Testis (tissue), 3 donors: ENCODE results near the gene C16orf78. TPM values are rescaled to one million over a fixed set of nuclear protein-coding genes. Genes with fewer than 3 reads are reported as not detected.

Experiments used
- DNase-seq: peaks from one replicate; pipeline ENCODE4 v3.0.0-alpha.2; 2019
- H3K27ac ChIP-seq, 2 donors: fragments of 200-600 bp; sonication (generic); one replicate each; pipeline ENCODE4 v1.5.1; 2019
- H3K27me3 ChIP-seq: fragments of 200-600 bp; sonication (generic); one replicate; pipeline ENCODE4 v1.5.1; 2019
- H3K36me3 ChIP-seq: fragments of 200-600 bp; sonication (generic); one replicate; pipeline ENCODE4 v1.5.1; 2017; ENCODE audit warnings: low read depth; ENCODE audit errors: missing control alignments
- H3K4me1 ChIP-seq: fragments of 200-600 bp; sonication (generic); one replicate; pipeline ENCODE4 v1.5.1; 2019
- H3K4me3 ChIP-seq, 2 donors: fragments of 200-600 bp; sonication (generic); one replicate each; pipeline ENCODE4 v1.5.1; 2017 to 2019
- H3K9me3 ChIP-seq: fragments of 200-600 bp; sonication (generic); one replicate; pipeline ENCODE4 v1.5.1; 2017
- CTCF ChIP-seq, 3 experiments: fragments of 450-650 bp in 2 of 3; fragments of 200-600 bp in 1 of 3; sonication (generic) in 1 of 3; IDR thresholded peaks; one replicate each; pipeline ENCODE4 v1.5.1; 2016 to 2019; ENCODE audit warnings: antibody characterized with exemption in 3 of 3, mild to moderate bottlenecking in 2 of 3, moderate library complexity in 1 of 3
- POLR2A ChIP-seq: fragments of 450-650 bp; IDR thresholded peaks from one replicate; pipeline ENCODE4 v1.6.1; 2017; ENCODE audit warnings: antibody characterized with exemption, mild to moderate bottlenecking, moderate library complexity
- WGBS, 2 donors: methylation state at CpG; one replicate each; pipeline ENCODE4 v1.1.5; 2018; 5-methylcytosine and 5-hydroxymethylcytosine counted together
- intact Hi-C: fragments of 100-400 bp; cut with DNase I; formaldehyde crosslinking; loops from one replicate; pipeline ENCODE4 v1.15.1; 2023; ENCODE audit warnings: low total_unique reads
- polyA plus RNA-seq: library from polyadenylated mRNA; stranded (reverse); fragments of 350-450 nt; fragmentation: Illumina TruSeq; extraction: RNeasy Lipid Tissue Mini Kit (QIAGEN cat#74804); gene quantifications from one replicate; pipeline ENCODE4 v1.2.3, GENCODE V29; 2014; ENCODE audit warnings: low read depth, low replicate concordance; ENCODE audit not compliant: insufficient read depth
- total RNA-seq, 2 donors: library from RNA; depleted of rRNA; stranded (reverse); fragments of >200 nt; gene quantifications; one replicate each; pipeline ENCODE4 v1.2.3, GENCODE V29; 2016

C16orf78 gene
- total and polyA plus RNA-seq, 3 donors from 2014 or later = 5.3 to 33.2 (median 27.2) TPM

- Histone ChIP-seq H3K27me3 (no peaks in the 10 kb centered on the region), H3K4me1 (peaks cover 4% of the 10 kb centered on the region), H3K36me3 (no peaks in the 10 kb centered on the region), H3K4me3 (no peak overlapping the region), H3K27ac (no peak overlapping the region), H3K9me3 (no peaks in the 10 kb centered on the region)
- intact Hi-C loops = no loop called here
- DNase-seq = no peak
- 76 to 82% methylated on average over 14 to 20 of the region's 20 CpGs for WGBS, 2 donors
- no peak for TF ChIP-seq CTCF (IDR thresholded peaks at IDR 0.05)
- no peak for TF ChIP-seq POLR2A
These were observed 66.8 kb downstream of the C16orf78 start for GRCh38 chr16:49440156-49441065.

- no peak overlapping the region for H3K27ac ChIP-seq
These were observed 67.8 kb downstream of the C16orf78 start for GRCh38 chr16:49441366-49441780.

GRCh38 chr16:49442805-49443204 lies 69.2 kb downstream of the C16orf78 start:
- Histone ChIP-seq H3K9me3 (no peaks in the 10 kb centered on the region), H3K4me1 (peaks cover 4% of the 10 kb centered on the region), H3K27ac (no peak overlapping the region), H3K27me3 (no peaks in the 10 kb centered on the region), H3K4me3 (no peak overlapping the region), H3K36me3 (no peaks in the 10 kb centered on the region)
- intact Hi-C loops = no loop called here
- 83 to 85% methylated on average over 5 of the region's 5 CpGs for WGBS, 2 donors
- no peak for DNase-seq
- TF ChIP-seq POLR2A (no peak), CTCF (IDR thresholded peaks at IDR 0.05) (no peak)

More at GRCh38 chr16:49441366-49441780, 67.8 kb downstream of the C16orf78 start:
- H3K4me1 ChIP-seq = peaks cover 4% of the 10 kb centered on the region
- DNase-seq = no peak
- TF ChIP-seq POLR2A (no peak), CTCF (IDR thresholded peaks at IDR 0.05) (no peak)
- no peaks in the 10 kb centered on the region for H3K36me3 ChIP-seq
- no peaks in the 10 kb centered on the region for H3K9me3 ChIP-seq
- WGBS, 2 donors = 25 to 42% methylated on average over 11 to 18 of the region's 18 CpGs
- no peak overlapping the region for H3K4me3 ChIP-seq
- no peaks in the 10 kb centered on the region for H3K27me3 ChIP-seq
- intact Hi-C loops = no loop called here

DNA sequence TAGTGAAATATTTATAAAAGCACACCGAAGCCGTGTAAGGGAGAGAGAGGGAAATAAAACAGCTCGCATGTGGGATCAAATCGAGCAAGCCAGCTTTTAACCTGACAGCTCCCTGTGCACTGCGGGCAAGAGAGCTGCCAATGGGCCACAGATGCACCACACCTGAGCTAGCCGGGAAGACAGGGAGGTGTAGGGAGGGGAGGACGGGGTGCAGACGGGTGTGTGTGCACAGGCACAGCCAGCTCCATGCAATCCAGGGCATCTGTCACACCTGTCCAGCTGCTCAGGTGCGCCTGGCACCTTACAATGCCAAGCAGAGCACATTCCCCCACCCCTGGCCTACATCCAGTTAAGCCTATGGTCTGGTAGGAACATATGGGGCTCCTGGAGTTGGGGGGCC lies 70.0 kb downstream of the C16orf78 start:
- no peak for DNase-seq
- H3K27ac ChIP-seq = no peak overlapping the region
- TF ChIP-seq POLR2A = no peak
- no peak for TF ChIP-seq CTCF (IDR thresholded peaks at IDR 0.05)
- H3K4me1 ChIP-seq = peaks cover 4% of the 10 kb centered on the region
- intact Hi-C loops = no loop called here
- H3K9me3 ChIP-seq = no peaks in the 10 kb centered on the region
- H3K4me3 ChIP-seq = no peak overlapping the region
- no peaks in the 10 kb centered on the region for H3K27me3 ChIP-seq
- no peaks in the 10 kb centered on the region for H3K36me3 ChIP-seq
- WGBS, 2 donors = 87 to 90% methylated on average over 8 to 9 of the region's 9 CpGs
